ENCODE measurements around the gene GRM8. TPM values are rescaled to one million over a fixed set of nuclear protein-coding genes. Genes with fewer than 3 reads are reported as not detected.
"Not testable (repeated sequence)": the region's sequence is repeated elsewhere in the genome, so short reads cannot be mapped to it uniquely, and the experiment has no call there.

GRM8 gene
- total RNA-seq, 1 donor from 2014 or later, result not detected

DNA sequence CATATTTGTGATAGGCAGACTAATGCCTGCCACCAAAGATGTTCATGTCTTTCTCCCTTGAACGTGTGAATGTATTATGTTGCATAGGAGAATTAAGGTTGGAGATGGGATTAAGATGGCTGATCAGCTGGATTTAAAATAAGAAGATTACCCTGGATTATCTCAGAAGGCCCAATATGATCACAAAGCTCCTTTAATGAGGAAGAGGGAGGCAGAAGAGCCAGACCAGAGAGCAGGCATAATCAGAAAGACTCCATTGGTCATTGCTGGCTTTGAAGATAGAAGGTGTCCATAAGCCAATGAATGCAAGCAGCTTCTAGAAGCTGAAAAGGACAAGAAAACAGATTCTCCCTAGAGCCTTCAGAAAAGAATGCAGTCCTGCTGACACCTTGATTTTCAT is 410.3 kb downstream of the GRM8 start:
- H3K4me3 ChIP-seq, result no peak overlapping the region
- H3K27me3 ChIP-seq, result no peaks in the 10 kb centered on the region
- ATAC-seq (no peak), DNase-seq (no peak)
- H3K36me3 ChIP-seq, result no peaks in the 10 kb centered on the region
- no peaks in the 10 kb centered on the region for H3K9me3 ChIP-seq
- no peak overlapping the region for H3K27ac ChIP-seq
- intact Hi-C loops (cut with DNase I), result no loop called here
- no peaks in the 10 kb centered on the region for H3K4me1 ChIP-seq
- TF ChIP-seq, protein P1, sequence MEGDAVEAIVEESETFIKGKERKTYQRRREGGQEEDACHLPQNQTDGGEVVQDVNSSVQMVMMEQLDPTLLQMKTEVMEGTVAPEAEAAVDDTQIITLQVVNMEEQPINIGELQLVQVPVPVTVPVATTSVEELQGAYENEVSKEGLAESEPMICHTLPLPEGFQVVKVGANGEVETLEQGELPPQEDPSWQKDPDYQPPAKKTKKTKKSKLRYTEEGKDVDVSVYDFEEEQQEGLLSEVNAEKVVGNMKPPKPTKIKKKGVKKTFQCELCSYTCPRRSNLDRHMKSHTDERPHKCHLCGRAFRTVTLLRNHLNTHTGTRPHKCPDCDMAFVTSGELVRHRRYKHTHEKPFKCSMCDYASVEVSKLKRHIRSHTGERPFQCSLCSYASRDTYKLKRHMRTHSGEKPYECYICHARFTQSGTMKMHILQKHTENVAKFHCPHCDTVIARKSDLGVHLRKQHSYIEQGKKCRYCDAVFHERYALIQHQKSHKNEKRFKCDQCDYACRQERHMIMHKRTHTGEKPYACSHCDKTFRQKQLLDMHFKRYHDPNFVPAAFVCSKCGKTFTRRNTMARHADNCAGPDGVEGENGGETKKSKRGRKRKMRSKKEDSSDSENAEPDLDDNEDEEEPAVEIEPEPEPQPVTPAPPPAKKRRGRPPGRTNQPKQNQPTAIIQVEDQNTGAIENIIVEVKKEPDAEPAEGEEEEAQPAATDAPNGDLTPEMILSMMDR (IDR thresholded peaks at IDR 0.05), result no peak

GRCh38 chr7:126840869-126841268 is 411.9 kb downstream of the GRM8 start:
- Histone ChIP-seq H3K36me3 (no peaks in the 10 kb centered on the region), H3K27me3 (no peaks in the 10 kb centered on the region), H3K9me3 (no peaks in the 10 kb centered on the region), H3K4me3 (no peak overlapping the region), H3K4me1 (no peaks in the 10 kb centered on the region), H3K27ac (no peak overlapping the region)
- DNase-seq (no peak), ATAC-seq (no peak)
- intact Hi-C loops (cut with DNase I), result no loop called here
- TF ChIP-seq, protein P1 (IDR thresholded peaks at IDR 0.05), result no peak

DNA sequence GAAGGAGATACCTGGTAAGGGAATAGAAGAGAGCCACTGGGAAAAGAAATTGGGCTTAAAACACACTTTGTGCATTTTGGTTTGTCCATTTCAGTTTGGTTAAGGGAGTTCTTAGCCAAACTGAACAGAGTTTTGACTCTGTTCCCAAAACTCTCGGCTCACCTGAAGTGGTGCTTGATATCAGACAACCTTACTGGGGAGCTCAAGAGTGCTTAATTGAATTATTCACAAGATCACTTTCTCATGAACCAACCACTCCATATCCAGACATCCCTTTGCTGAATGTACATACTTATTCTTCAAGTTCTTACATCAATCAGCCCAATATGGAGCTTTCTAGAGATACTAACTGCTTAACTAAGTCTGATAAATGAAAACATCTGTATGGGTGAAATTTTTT is 413.1 kb downstream of the GRM8 start:
- no peak overlapping the region for H3K4me3 ChIP-seq
- TF ChIP-seq, protein P1 (IDR thresholded peaks at IDR 0.05), result no peak
- intact Hi-C loops (cut with DNase I), result no loop called here
- H3K27me3 ChIP-seq, result no peaks in the 10 kb centered on the region
- no peak for DNase-seq
- H3K9me3 ChIP-seq, result no peaks in the 10 kb centered on the region
- no peak overlapping the region for H3K27ac ChIP-seq
- ATAC-seq, result peak; percentile 58
- no peaks in the 10 kb centered on the region for H3K4me1 ChIP-seq
- no peaks in the 10 kb centered on the region for H3K36me3 ChIP-seq

GRCh38 chr7:126838194-126838593 is 414.5 kb downstream of the GRM8 start:
- Histone ChIP-seq H3K4me1 (no peaks in the 10 kb centered on the region), H3K9me3 (no peaks in the 10 kb centered on the region), H3K36me3 (no peaks in the 10 kb centered on the region), H3K27ac (no peak overlapping the region), H3K4me3 (no peak overlapping the region), H3K27me3 (no peaks in the 10 kb centered on the region)
- intact Hi-C loops (cut with DNase I), result no loop called here
- ATAC-seq (no peak), DNase-seq (no peak)
- TF ChIP-seq, protein P1 (IDR thresholded peaks at IDR 0.05), result no peak

- H3K27me3 ChIP-seq; DNase-seq; H3K9me3 ChIP-seq; intact Hi-C loops (cut with DNase I); H3K4me1 ChIP-seq; ATAC-seq; H3K27ac ChIP-seq; H3K4me3 ChIP-seq; H3K36me3 ChIP-seq: not testable (repeated sequence)
These were observed 421.5 kb downstream of the GRM8 start for GRCh38 chr7:126831241-126831640.

- TF ChIP-seq, protein P1 (IDR thresholded peaks at IDR 0.05), result no peak
- no peak for ATAC-seq
- intact Hi-C loops (cut with DNase I), result no loop called here
- no peak for DNase-seq
- Histone ChIP-seq H3K9me3 (no peaks in the 10 kb centered on the region), H3K27ac (no peak overlapping the region), H3K4me3 (no peak overlapping the region), H3K36me3 (no peaks in the 10 kb centered on the region), H3K27me3 (no peaks in the 10 kb centered on the region), H3K4me1 (no peaks in the 10 kb centered on the region)
These were observed 431.8 kb downstream of the GRM8 start for GRCh38 chr7:126820925-126821324.

Measured in upper lobe of right lung (tissue), 1 donor.